DMS153 treated with DMSO at 0.1 percent for 48 hours (cell line): Measurements from ENCODE around the gene EFHB.
"Not testable (repeated sequence)": the region's sequence is repeated elsewhere in the genome, so short reads cannot be mapped to it uniquely, and the experiment has no call there.

Source experiments
- DNase-seq: peaks from one replicate; lab custom pipeline; 2025; ENCODE audit not compliant: unreplicated experiment; lab: John Stamatoyannopoulos, UW

Gene EFHB

GRCh38 chr3:19932422-19932821 is 1.6 kb downstream of the EFHB start:
- no peak for DNase-seq

GRCh38 chr3:19931767-19932188 is 2.2 kb downstream of the EFHB start:
- DNase-seq: no peak

- no peak for DNase-seq
These were observed 2.8 kb downstream of the EFHB start for GRCh38 chr3:19931180-19931692.

GRCh38 chr3:19920401-19921080 is 13.5 kb downstream of the EFHB start:
- no peak for DNase-seq

- DNase-seq: no peak
These were observed 16.9 kb downstream of the EFHB start for GRCh38 chr3:19917167-19917566.

- DNase-seq: no peak
These were observed 22.6 kb downstream of the EFHB start for GRCh38 chr3:19911452-19911851.

- DNase-seq: no peak
These were observed 26.5 kb downstream of the EFHB start for GRCh38 chr3:19907523-19907922.

GRCh38 chr3:19903649-19904048 is 30.4 kb downstream of the EFHB start:
- no peak for DNase-seq

- no peak for DNase-seq
These were observed 32.1 kb downstream of the EFHB start for GRCh38 chr3:19901918-19902317.

- no peak for DNase-seq
These were observed 32.7 kb downstream of the EFHB start for GRCh38 chr3:19901337-19901736.

- not testable (repeated sequence) for DNase-seq
These were observed 34.2 kb downstream of the EFHB start for GRCh38 chr3:19899833-19900232.

- no peak for DNase-seq
These were observed 34.8 kb downstream of the EFHB start for GRCh38 chr3:19899264-19899663.

GRCh38 chr3:19898721-19899120 is 35.3 kb downstream of the EFHB start:
- DNase-seq: no peak

- no peak for DNase-seq
These were observed 42.3 kb downstream of the EFHB start for GRCh38 chr3:19891740-19892139.

GRCh38 chr3:19888428-19889152 is 45.4 kb downstream of the EFHB start:
- no peak for DNase-seq

- DNase-seq: not testable (repeated sequence)
These were observed 46.9 kb downstream of the EFHB start for GRCh38 chr3:19887122-19887521.

- DNase-seq: no peak
These were observed 47.6 kb downstream of the EFHB start for GRCh38 chr3:19886404-19886803.

GRCh38 chr3:19885468-19885867 is 48.5 kb downstream of the EFHB start:
- DNase-seq: no peak

- DNase-seq: no peak
These were observed 52.2 kb downstream of the EFHB start for GRCh38 chr3:19881852-19882251.

- DNase-seq: no peak
These were observed 53.0 kb downstream of the EFHB start for GRCh38 chr3:19881036-19881435.

GRCh38 chr3:19877656-19878055 is 56.4 kb downstream of the EFHB start:
- no peak for DNase-seq

- peak; percentile 5 for DNase-seq
These were observed 67.2 kb downstream of the EFHB start for GRCh38 chr3:19866751-19867347.
